Epithelial cell of esophagus (primary cell): ENCODE results near the gene VTN.

Experiments used
- DNase-seq: peaks from one replicate; pipeline ENCODE4 v3.0.0; 2010; ENCODE audit warnings: low read depth
- H3K4me3 ChIP-seq: 2 replicates; pipeline ENCODE4 v1.5.1; 2011; ENCODE audit warnings: mild to moderate bottlenecking, low read length, control low read depth
- TF ChIP-seq, protein P1 (sequence below): IDR thresholded peaks from 2 replicates; pipeline ENCODE4 v1.5.1; 2011; ENCODE audit warnings: low read depth, mild to moderate bottlenecking, low read length, control low read depth, inconsistent platforms; ENCODE audit not compliant: insufficient read depth; ENCODE audit errors: missing control alignments

The VTN gene

DNA sequence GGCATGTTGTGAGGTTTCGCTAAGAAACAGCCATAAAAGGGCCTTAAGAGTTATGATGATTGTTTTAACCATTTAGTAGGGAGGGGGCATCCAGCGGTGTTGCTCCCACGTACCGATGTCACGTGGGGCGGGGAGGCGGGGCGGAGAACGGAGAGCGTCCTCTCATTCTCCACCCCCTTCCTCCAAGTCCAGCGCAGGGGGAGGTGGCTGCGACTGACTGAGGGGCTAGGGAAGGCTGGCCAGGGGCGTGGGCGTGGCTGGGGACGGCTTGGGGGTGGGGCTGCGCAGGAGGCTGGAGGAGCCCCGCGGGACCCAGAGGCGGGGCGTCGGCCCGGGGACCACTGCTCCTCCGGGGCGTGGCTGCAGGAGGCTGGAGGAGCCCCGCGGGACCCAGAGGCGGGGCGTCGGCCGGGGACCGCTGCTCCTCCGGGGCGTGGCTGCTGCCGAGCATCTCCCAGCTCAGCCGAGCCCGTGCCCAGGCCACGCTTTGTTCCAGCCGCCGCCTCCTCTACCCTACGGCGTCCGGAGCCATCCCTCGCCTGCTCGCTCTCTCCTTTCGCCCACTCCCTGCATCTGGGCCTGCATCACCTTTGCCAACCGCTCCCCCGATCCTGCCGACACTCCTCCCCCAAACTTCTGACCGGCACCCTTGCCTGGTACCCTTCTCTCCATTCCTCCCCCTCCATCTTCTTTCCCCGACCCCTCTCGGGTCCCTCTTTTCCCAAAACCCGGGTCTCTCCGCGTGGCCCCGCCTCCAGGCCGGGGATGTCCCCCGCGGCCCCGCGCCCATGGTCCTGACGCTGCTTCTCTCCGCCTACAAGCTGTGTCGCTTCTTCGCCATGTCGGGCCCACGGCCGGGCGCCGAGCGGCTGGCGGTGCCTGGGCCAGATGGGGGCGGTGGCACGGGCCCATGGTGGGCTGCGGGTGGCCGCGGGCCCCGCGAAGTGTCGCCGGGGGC is 1.4 kb upstream of the VTN start, which contains the start of gene SARM1:
Gene SARM1 (plus strand): TSS at position 450 of the 958 bp plus-strand sequence. CDS start 339 bp downstream, at position 789.
- TF ChIP-seq, protein P1, sequence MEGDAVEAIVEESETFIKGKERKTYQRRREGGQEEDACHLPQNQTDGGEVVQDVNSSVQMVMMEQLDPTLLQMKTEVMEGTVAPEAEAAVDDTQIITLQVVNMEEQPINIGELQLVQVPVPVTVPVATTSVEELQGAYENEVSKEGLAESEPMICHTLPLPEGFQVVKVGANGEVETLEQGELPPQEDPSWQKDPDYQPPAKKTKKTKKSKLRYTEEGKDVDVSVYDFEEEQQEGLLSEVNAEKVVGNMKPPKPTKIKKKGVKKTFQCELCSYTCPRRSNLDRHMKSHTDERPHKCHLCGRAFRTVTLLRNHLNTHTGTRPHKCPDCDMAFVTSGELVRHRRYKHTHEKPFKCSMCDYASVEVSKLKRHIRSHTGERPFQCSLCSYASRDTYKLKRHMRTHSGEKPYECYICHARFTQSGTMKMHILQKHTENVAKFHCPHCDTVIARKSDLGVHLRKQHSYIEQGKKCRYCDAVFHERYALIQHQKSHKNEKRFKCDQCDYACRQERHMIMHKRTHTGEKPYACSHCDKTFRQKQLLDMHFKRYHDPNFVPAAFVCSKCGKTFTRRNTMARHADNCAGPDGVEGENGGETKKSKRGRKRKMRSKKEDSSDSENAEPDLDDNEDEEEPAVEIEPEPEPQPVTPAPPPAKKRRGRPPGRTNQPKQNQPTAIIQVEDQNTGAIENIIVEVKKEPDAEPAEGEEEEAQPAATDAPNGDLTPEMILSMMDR: no peak
- no peak within 1 kb of the TSS for H3K4me3 ChIP-seq
- DNase-seq: no peak

DNA sequence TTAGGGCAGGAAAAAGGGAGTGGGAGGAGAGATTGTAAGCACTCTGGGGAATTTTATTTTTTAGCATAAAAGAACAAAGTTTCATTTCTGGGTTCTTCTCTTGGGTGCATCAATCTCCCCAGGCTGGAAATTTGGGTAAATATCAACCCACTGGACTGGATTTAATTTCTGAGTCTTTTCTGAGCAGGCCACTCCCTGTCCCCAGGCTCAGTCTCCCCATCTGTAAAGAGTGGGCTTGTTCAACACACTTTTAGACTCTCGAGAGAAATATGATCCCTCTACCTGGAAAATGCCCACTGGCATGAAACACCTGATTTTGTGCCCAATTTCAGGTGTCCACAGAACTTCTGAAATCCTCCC is 617 bp upstream of the VTN start:
- TF ChIP-seq, protein P1: no peak
- H3K4me3 ChIP-seq: no peak overlapping the region
- no peak for DNase-seq

DNA sequence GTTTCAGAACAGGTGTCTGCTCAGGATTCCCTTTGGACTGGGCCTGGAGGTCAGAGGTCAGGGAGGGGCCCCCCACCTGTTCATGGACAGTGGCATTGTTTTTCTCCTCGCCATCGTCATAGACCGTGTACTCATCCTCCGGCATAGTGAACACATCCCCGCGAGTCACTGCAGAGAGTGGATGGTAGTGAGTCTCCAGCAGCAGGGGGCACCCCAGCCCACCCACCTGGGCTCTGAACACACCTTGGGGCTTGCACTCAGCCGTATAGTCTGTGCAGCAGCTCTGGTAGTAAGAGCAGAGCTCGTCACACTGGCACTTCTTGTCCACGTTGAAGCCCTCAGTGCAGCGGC is 448 bp downstream of the VTN start:
- no peak for DNase-seq
- TF ChIP-seq, protein P1: no peak
- H3K4me3 ChIP-seq: no peak overlapping the region

DNA sequence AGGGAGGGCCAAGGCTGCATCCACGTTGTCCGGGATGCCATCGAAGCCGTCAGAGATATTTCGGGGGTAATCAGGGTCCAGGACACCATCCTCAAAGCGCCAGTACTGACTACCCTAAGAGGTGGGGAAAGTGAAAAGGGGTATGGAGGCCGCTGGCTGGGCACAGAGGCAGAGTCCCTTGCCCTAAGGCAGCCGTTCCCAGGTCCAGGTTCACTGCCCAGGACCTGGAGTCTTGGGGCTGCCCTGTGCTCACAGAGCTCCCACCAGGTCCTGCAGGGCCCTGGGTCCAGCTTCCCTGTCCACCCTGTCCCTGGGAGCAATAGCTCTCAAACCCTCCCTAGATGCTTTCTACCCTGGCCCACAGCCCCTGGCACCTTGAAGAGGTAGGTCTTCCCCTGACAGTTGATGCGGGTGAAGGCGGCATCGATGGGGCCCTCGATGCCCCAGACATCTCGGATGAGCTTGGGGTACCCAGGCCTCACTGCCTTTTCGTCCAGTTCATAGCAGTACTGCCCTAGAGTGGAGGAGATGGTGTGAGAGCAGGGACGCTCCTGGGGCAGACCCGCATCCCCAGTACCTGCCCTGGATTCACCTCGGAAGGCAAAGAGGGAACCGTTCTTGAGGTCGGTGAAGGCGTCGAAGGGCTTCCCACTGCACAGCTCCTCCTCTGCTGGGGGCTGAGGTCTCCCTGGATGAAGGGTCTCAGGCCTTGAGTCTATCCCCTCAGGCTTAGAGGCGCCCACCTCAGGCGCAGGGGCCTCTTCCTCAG is 1.0 kb downstream of the VTN start:
- H3K4me3 ChIP-seq: no peak overlapping the region
- TF ChIP-seq, protein P1: no peak
- DNase-seq: no peak

DNA sequence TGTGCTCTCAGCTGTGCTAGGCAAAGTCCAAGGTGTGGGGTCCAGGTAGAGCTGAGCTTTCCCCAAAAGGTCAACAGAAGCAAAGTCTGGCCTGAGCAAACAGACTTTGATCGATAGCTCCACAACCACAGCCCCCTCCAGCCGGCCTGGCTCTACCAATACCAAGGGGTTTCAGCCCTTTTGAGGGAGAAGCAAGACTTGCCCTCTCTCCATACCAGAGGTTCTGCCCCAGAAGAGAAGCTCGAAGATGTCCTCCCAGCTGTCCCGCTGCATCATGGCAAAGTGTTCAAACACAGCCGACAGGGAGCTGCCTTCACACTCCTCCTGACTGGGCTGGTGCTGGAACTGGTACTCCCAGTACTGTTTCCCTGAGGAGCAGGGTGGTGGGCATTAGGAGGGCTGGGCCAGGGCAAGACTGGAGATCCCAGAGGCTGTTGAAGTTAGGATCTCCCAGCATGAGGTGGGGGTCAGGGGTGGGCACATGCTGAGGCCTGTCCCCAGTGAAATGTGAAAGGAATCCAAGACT is 1.7 kb downstream of the VTN start:
- DNase-seq: no peak
- TF ChIP-seq, protein P1: no peak
- no peak overlapping the region for H3K4me3 ChIP-seq

DNA sequence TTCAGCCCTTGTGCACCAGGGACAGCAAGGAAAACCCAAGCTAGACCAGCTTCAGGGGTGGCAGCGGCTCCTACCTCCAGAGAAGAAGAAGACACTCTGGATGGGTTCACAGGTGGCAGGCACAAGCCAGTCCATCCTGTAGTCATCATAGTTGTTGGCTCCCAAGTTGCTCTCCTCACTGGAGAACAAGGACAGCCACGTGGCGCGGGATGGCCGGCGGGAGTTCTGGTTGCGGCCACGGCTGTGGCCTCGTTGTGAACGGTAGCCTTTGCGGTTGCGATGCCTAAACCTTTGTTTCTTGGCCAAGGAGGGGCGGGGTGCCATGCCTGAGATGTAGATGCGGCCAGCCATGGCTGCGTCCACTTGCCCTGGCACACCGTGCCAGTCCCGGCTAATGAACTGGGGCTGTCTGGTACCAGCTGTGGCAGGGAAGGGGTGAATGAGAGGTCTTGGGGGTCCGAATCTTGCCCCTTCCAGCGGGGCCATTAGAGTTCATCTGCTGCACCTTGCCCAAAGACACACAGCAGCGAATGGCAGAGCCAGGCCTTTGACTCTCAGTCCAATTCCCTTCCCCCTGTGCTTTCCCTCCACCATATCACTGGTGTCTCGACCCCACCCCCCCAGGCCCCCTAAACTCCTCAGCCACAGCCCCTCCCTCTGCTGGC is 2.3 kb downstream of the VTN start:
- no peak for DNase-seq
- H3K4me3 ChIP-seq: no peak overlapping the region
- TF ChIP-seq, protein P1: no peak
